ENCODE results near the gene TMCO4.

TMCO4 gene

GRCh38 chr1:19802269-19802668, 2.6 kb upstream of the TMCO4 start:
- Histone ChIP-seq H4K20me1 (ENCODE audit: insufficient read depth) (no peaks in the 10 kb centered on the region), H3K27ac (no peak overlapping the region), H3K36me3 (ENCODE audit: insufficient read depth) (no peaks in the 10 kb centered on the region), H3K4me3 (IDR thresholded peaks at IDR 0.05; ENCODE audit: insufficient read depth, low read depth, low read length) (no peak overlapping the region), H3K27me3 (ENCODE audit: insufficient read depth, low read depth) (no peaks in the 10 kb centered on the region), H3K4me2 (no peak overlapping the region), H2AFZ (ENCODE audit: low read depth) (no peak overlapping the region), H3K79me2 (ENCODE audit: insufficient read depth, low read depth) (no peaks in the 10 kb centered on the region), H3K9ac (no peak overlapping the region), H3K4me1 (ENCODE audit: low read depth, poor library complexity, severe bottlenecking) (peaks cover 17% of the 10 kb centered on the region)
- no peak for TF ChIP-seq CTCF (conservative IDR thresholded peaks at IDR 0.05; ENCODE audit: low read depth, low read length)

GRCh38 chr1:19800076-19800804, 524 bp upstream of the TMCO4 start:
- no peak for TF ChIP-seq CTCF (conservative IDR thresholded peaks at IDR 0.05; ENCODE audit: low read depth, low read length)
- no peaks in the 10 kb centered on the region for H3K79me2 ChIP-seq (ENCODE audit: insufficient read depth, low read depth)
- peaks cover 17% of the 10 kb centered on the region for H3K4me1 ChIP-seq (ENCODE audit: low read depth, poor library complexity, severe bottlenecking)
- H3K4me2 ChIP-seq = peak overlapping the region; percentile 87
- peak overlapping the region; percentile 62 for H2AFZ ChIP-seq (ENCODE audit: low read depth)
- H3K4me3 ChIP-seq (IDR thresholded peaks at IDR 0.05; ENCODE audit: insufficient read depth, low read depth, low read length) = peak overlapping the region; percentile 3
- peak overlapping the region; percentile 94 for H3K9ac ChIP-seq
- H3K27me3 ChIP-seq (ENCODE audit: insufficient read depth, low read depth) = no peaks in the 10 kb centered on the region
- H4K20me1 ChIP-seq (ENCODE audit: insufficient read depth) = no peaks in the 10 kb centered on the region
- H3K27ac ChIP-seq = peak overlapping the region; percentile 60
- H3K36me3 ChIP-seq (ENCODE audit: insufficient read depth) = no peaks in the 10 kb centered on the region

- H3K4me3 ChIP-seq (IDR thresholded peaks at IDR 0.05; ENCODE audit: insufficient read depth, low read depth, low read length) = no peak overlapping the region
- no peaks in the 10 kb centered on the region for H3K27me3 ChIP-seq (ENCODE audit: insufficient read depth, low read depth)
- H2AFZ ChIP-seq (ENCODE audit: low read depth) = peak overlapping the region; percentile 95
- peaks cover 17% of the 10 kb centered on the region for H3K4me1 ChIP-seq (ENCODE audit: low read depth, poor library complexity, severe bottlenecking)
- H3K4me2 ChIP-seq = peak overlapping the region; percentile 92
- no peaks in the 10 kb centered on the region for H3K36me3 ChIP-seq (ENCODE audit: insufficient read depth)
- peak overlapping the region; percentile 94 for H3K9ac ChIP-seq
- H3K27ac ChIP-seq = peak overlapping the region; percentile 72
- no peak for TF ChIP-seq CTCF (conservative IDR thresholded peaks at IDR 0.05; ENCODE audit: low read depth, low read length)
- H3K79me2 ChIP-seq (ENCODE audit: insufficient read depth, low read depth) = no peaks in the 10 kb centered on the region
- no peaks in the 10 kb centered on the region for H4K20me1 ChIP-seq (ENCODE audit: insufficient read depth)
These were observed 1.1 kb downstream of the TMCO4 start for GRCh38 chr1:19798486-19799229.

GRCh38 chr1:19797827-19798226, 1.9 kb downstream of the TMCO4 start:
- H3K4me2 ChIP-seq = no peak overlapping the region

More at GRCh38 chr1:19797827-19798226, 1.9 kb downstream of the TMCO4 start:
- Histone ChIP-seq H3K4me3 (IDR thresholded peaks at IDR 0.05; ENCODE audit: insufficient read depth, low read depth, low read length) (no peak overlapping the region), H3K36me3 (ENCODE audit: insufficient read depth) (no peaks in the 10 kb centered on the region), H3K27ac (no peak overlapping the region), H4K20me1 (ENCODE audit: insufficient read depth) (no peaks in the 10 kb centered on the region), H3K9ac (no peak overlapping the region), H3K4me1 (ENCODE audit: low read depth, poor library complexity, severe bottlenecking) (peaks cover 17% of the 10 kb centered on the region), H2AFZ (ENCODE audit: low read depth) (no peak overlapping the region), H3K79me2 (ENCODE audit: insufficient read depth, low read depth) (no peaks in the 10 kb centered on the region), H3K27me3 (ENCODE audit: insufficient read depth, low read depth) (no peaks in the 10 kb centered on the region)
- no peak for TF ChIP-seq CTCF (conservative IDR thresholded peaks at IDR 0.05; ENCODE audit: low read depth, low read length)
